Globus pallidus (tissue), 1 donor: ENCODE results near the gene ELSPBP1.
"Not testable (repeated sequence)": the region's sequence is repeated elsewhere in the genome, so short reads cannot be mapped to it uniquely, and the experiment has no call there.

Source experiments
- DNase-seq: peaks from one replicate; pipeline ENCODE4 v3.0.0-alpha.2; 2015; ENCODE audit warnings: low spot score

The ELSPBP1 gene

GRCh38 chr19:48041877-48042580, 47.6 kb downstream of the ELSPBP1 start:
- no peak for DNase-seq

GRCh38 chr19:48043675-48044258, 49.3 kb downstream of the ELSPBP1 start, which contains the start of gene CABP5:
CABP5 (minus strand) TSS chr19:48044079; CDS start chr19:48043922, 157 bp downstream.
- DNase-seq, result no peak

GRCh38 chr19:48044561-48044960, 50.1 kb downstream of the ELSPBP1 start:
- no peak for DNase-seq

- no peak for DNase-seq
These were observed 57.1 kb downstream of the ELSPBP1 start for GRCh38 chr19:48051335-48052033.

- DNase-seq, result no peak
These were observed 58.6 kb downstream of the ELSPBP1 start for GRCh38 chr19:48053076-48053475.

GRCh38 chr19:48053856-48054255, 59.4 kb downstream of the ELSPBP1 start:
- no peak for DNase-seq

GRCh38 chr19:48059331-48059730, 64.9 kb downstream of the ELSPBP1 start:
- no peak for DNase-seq

- no peak for DNase-seq
These were observed 65.9 kb downstream of the ELSPBP1 start for GRCh38 chr19:48060381-48060780.

- DNase-seq, result no peak
These were observed 67.2 kb downstream of the ELSPBP1 start for GRCh38 chr19:48061401-48062344.

- no peak for DNase-seq
These were observed 70.1 kb downstream of the ELSPBP1 start for GRCh38 chr19:48064509-48064908.

- no peak for DNase-seq
These were observed 75.0 kb downstream of the ELSPBP1 start for GRCh38 chr19:48069435-48069834.

GRCh38 chr19:48070177-48070769, 75.8 kb downstream of the ELSPBP1 start:
- not testable (repeated sequence) for DNase-seq
